Stimulated activated effector memory CD8-positive, alpha-beta T cell treated with anti-CD3 and anti-CD28 coated beads, Interleukin-12 subunit alpha, Interleukin-12 subunit beta, amount 100 ng/mL, for 72 hours (primary cell): ENCODE measurements around the gene OPHN1.
"Not testable (repeated sequence)": the region's sequence is repeated elsewhere in the genome, so short reads cannot be mapped to it uniquely, and the experiment has no call there.

ENCODE experiments used
- ATAC-seq: fragments of 150-1000 bp; cut with Tn5 transposase; 2 replicates; pipeline ENCODE4 v1.10.0; 2021
- DNase-seq, 2 donors: peaks; one replicate each; pipeline ENCODE4 v3.0.0; 2021 to 2022; ENCODE audit warnings: low spot score in 2 of 2
- H3K27ac Mint-ChIP-seq: one replicate; pipeline ENCODE4 v1.8.0; 2022; ENCODE audit warnings: mild to moderate bottlenecking, mixed read lengths
- H3K36me3 Mint-ChIP-seq: one replicate; pipeline ENCODE4 v1.8.0; 2022; ENCODE audit warnings: mild to moderate bottlenecking, mixed read lengths
- H3K4me1 Mint-ChIP-seq: one replicate; pipeline ENCODE4 v1.8.0; 2022; ENCODE audit warnings: mixed read lengths
- H3K4me3 Mint-ChIP-seq: one replicate; pipeline ENCODE4 v1.8.0; 2022; ENCODE audit warnings: mild to moderate bottlenecking, mixed read lengths
- H3K9me3 Mint-ChIP-seq: one replicate; pipeline ENCODE4 v1.8.0; 2022; ENCODE audit warnings: mixed read lengths

The OPHN1 gene

GRCh38 chrX:68402094-68402493 lies 31.2 kb downstream of the OPHN1 start:
- no peak overlapping the region for H3K27ac Mint-ChIP-seq
- no peak for ATAC-seq

GRCh38 chrX:68398291-68398690 lies 35.0 kb downstream of the OPHN1 start:
- DNase-seq (no peak), ATAC-seq (no peak)
- Mint-ChIP-seq H3K4me1 (no peaks in the 10 kb centered on the region), H3K36me3 (no peaks in the 10 kb centered on the region), H3K4me3 (no peak overlapping the region), H3K27ac (no peak overlapping the region), H3K9me3 (no peaks in the 10 kb centered on the region)

More at GRCh38 chrX:68402094-68402493, 31.2 kb downstream of the OPHN1 start:
- Mint-ChIP-seq H3K4me1 (no peaks in the 10 kb centered on the region), H3K36me3 (no peaks in the 10 kb centered on the region), H3K9me3 (no peaks in the 10 kb centered on the region), H3K4me3 (no peak overlapping the region)
- no peak for DNase-seq

GRCh38 chrX:68396953-68397352 lies 36.3 kb downstream of the OPHN1 start:
- Mint-ChIP-seq H3K4me1 (no peaks in the 10 kb centered on the region), H3K36me3 (no peaks in the 10 kb centered on the region), H3K9me3 (no peaks in the 10 kb centered on the region), H3K27ac (no peak overlapping the region), H3K4me3 (no peak overlapping the region)
- no peak for ATAC-seq
- DNase-seq = no peak

GRCh38 chrX:68389419-68389960 lies 43.8 kb downstream of the OPHN1 start:
- ATAC-seq, H3K4me1 Mint-ChIP-seq, DNase-seq, H3K9me3 Mint-ChIP-seq, H3K27ac Mint-ChIP-seq, H3K4me3 Mint-ChIP-seq, H3K36me3 Mint-ChIP-seq: not testable (repeated sequence)

GRCh38 chrX:68387776-68388175 lies 45.5 kb downstream of the OPHN1 start:
- DNase-seq (no peak), ATAC-seq (no peak)
- no peak overlapping the region for H3K27ac Mint-ChIP-seq
- no peaks in the 10 kb centered on the region for H3K36me3 Mint-ChIP-seq
- H3K4me3 Mint-ChIP-seq = no peak overlapping the region
- H3K4me1 Mint-ChIP-seq = no peaks in the 10 kb centered on the region
- no peaks in the 10 kb centered on the region for H3K9me3 Mint-ChIP-seq

GRCh38 chrX:68383540-68383939 lies 49.8 kb downstream of the OPHN1 start:
- H3K9me3 Mint-ChIP-seq = peaks cover 2% of the 10 kb centered on the region
- no peak overlapping the region for H3K27ac Mint-ChIP-seq
- H3K4me3 Mint-ChIP-seq = no peak overlapping the region
- no peaks in the 10 kb centered on the region for H3K4me1 Mint-ChIP-seq
- DNase-seq = no peak
- ATAC-seq = no peak
- H3K36me3 Mint-ChIP-seq = no peaks in the 10 kb centered on the region

- DNase-seq, H3K27ac Mint-ChIP-seq, H3K9me3 Mint-ChIP-seq, ATAC-seq, H3K36me3 Mint-ChIP-seq, H3K4me3 Mint-ChIP-seq, H3K4me1 Mint-ChIP-seq: not testable (repeated sequence)
These were observed 55.7 kb downstream of the OPHN1 start for GRCh38 chrX:68377579-68377978.

- Mint-ChIP-seq H3K9me3 (no peaks in the 10 kb centered on the region), H3K4me3 (no peak overlapping the region), H3K27ac (no peak overlapping the region), H3K4me1 (no peaks in the 10 kb centered on the region), H3K36me3 (no peaks in the 10 kb centered on the region)
- DNase-seq = no peak
- no peak for ATAC-seq
These were observed 56.9 kb downstream of the OPHN1 start for GRCh38 chrX:68376373-68376772.

- H3K4me3 Mint-ChIP-seq = no peak overlapping the region
- DNase-seq (no peak), ATAC-seq (no peak)
- no peak overlapping the region for H3K27ac Mint-ChIP-seq
- no peaks in the 10 kb centered on the region for H3K36me3 Mint-ChIP-seq
- H3K4me1 Mint-ChIP-seq = no peaks in the 10 kb centered on the region
- no peaks in the 10 kb centered on the region for H3K9me3 Mint-ChIP-seq
These were observed 57.5 kb downstream of the OPHN1 start for GRCh38 chrX:68375803-68376202.

- ATAC-seq (no peak), DNase-seq (no peak)
- no peak overlapping the region for H3K27ac Mint-ChIP-seq
- no peaks in the 10 kb centered on the region for H3K36me3 Mint-ChIP-seq
- no peak overlapping the region for H3K4me3 Mint-ChIP-seq
- H3K4me1 Mint-ChIP-seq = no peaks in the 10 kb centered on the region
- H3K9me3 Mint-ChIP-seq = no peaks in the 10 kb centered on the region
These were observed 60.6 kb downstream of the OPHN1 start for GRCh38 chrX:68372665-68373064.

GRCh38 chrX:68369559-68369958 lies 63.7 kb downstream of the OPHN1 start:
- Mint-ChIP-seq H3K36me3 (no peaks in the 10 kb centered on the region), H3K9me3 (no peaks in the 10 kb centered on the region), H3K4me1 (no peaks in the 10 kb centered on the region), H3K4me3 (no peak overlapping the region), H3K27ac (no peak overlapping the region)
- DNase-seq = no peak
- ATAC-seq = no peak

- no peak for DNase-seq
- Mint-ChIP-seq H3K9me3 (no peaks in the 10 kb centered on the region), H3K4me3 (no peak overlapping the region), H3K4me1 (no peaks in the 10 kb centered on the region), H3K27ac (no peak overlapping the region), H3K36me3 (no peaks in the 10 kb centered on the region)
- ATAC-seq = no peak
These were observed 68.0 kb downstream of the OPHN1 start for GRCh38 chrX:68365341-68365740.

GRCh38 chrX:68363984-68364383 lies 69.3 kb downstream of the OPHN1 start:
- ATAC-seq (no peak), DNase-seq (no peak)
- Mint-ChIP-seq H3K27ac (no peak overlapping the region), H3K4me3 (no peak overlapping the region), H3K4me1 (no peaks in the 10 kb centered on the region), H3K9me3 (no peaks in the 10 kb centered on the region), H3K36me3 (no peaks in the 10 kb centered on the region)

- no peak overlapping the region for H3K4me3 Mint-ChIP-seq
- ATAC-seq = no peak
- H3K4me1 Mint-ChIP-seq = no peaks in the 10 kb centered on the region
- H3K9me3 Mint-ChIP-seq = no peaks in the 10 kb centered on the region
- DNase-seq = no peak
- H3K27ac Mint-ChIP-seq = no peak overlapping the region
- no peaks in the 10 kb centered on the region for H3K36me3 Mint-ChIP-seq
These were observed 74.6 kb downstream of the OPHN1 start for GRCh38 chrX:68358679-68359078.

GRCh38 chrX:68355629-68355920 lies 77.7 kb downstream of the OPHN1 start:
- ATAC-seq (no peak), DNase-seq (no peak)
- H3K27ac Mint-ChIP-seq = no peak overlapping the region
- H3K4me1 Mint-ChIP-seq = no peaks in the 10 kb centered on the region
- no peaks in the 10 kb centered on the region for H3K36me3 Mint-ChIP-seq
- H3K9me3 Mint-ChIP-seq = no peaks in the 10 kb centered on the region
- no peak overlapping the region for H3K4me3 Mint-ChIP-seq

GRCh38 chrX:68354879-68355628 lies 78.2 kb downstream of the OPHN1 start:
- DNase-seq (no peak), ATAC-seq (no peak)
- no peak overlapping the region for H3K27ac Mint-ChIP-seq

GRCh38 chrX:68345025-68345424 lies 88.3 kb downstream of the OPHN1 start:
- H3K4me1 Mint-ChIP-seq = no peaks in the 10 kb centered on the region

More at GRCh38 chrX:68354879-68355628, 78.2 kb downstream of the OPHN1 start:
- H3K36me3 Mint-ChIP-seq = no peaks in the 10 kb centered on the region
- H3K9me3 Mint-ChIP-seq = no peaks in the 10 kb centered on the region
- no peak overlapping the region for H3K4me3 Mint-ChIP-seq
- no peaks in the 10 kb centered on the region for H3K4me1 Mint-ChIP-seq

More at GRCh38 chrX:68345025-68345424, 88.3 kb downstream of the OPHN1 start:
- Mint-ChIP-seq H3K27ac (no peak overlapping the region), H3K36me3 (no peaks in the 10 kb centered on the region), H3K9me3 (no peaks in the 10 kb centered on the region), H3K4me3 (no peak overlapping the region)
- DNase-seq = no peak
- ATAC-seq = no peak
